Fibroblast of the conjunctiva (primary cell): ENCODE measurements around the gene ALDOA.
"Not testable (repeated sequence)": the region's sequence is repeated elsewhere in the genome, so short reads cannot be mapped to it uniquely, and the experiment has no call there.

Experiments
- DNase-seq: peaks from one replicate; pipeline ENCODE4 v3.0.0-alpha.2; 2010; ENCODE audit warnings: low read depth

ALDOA gene

DNA sequence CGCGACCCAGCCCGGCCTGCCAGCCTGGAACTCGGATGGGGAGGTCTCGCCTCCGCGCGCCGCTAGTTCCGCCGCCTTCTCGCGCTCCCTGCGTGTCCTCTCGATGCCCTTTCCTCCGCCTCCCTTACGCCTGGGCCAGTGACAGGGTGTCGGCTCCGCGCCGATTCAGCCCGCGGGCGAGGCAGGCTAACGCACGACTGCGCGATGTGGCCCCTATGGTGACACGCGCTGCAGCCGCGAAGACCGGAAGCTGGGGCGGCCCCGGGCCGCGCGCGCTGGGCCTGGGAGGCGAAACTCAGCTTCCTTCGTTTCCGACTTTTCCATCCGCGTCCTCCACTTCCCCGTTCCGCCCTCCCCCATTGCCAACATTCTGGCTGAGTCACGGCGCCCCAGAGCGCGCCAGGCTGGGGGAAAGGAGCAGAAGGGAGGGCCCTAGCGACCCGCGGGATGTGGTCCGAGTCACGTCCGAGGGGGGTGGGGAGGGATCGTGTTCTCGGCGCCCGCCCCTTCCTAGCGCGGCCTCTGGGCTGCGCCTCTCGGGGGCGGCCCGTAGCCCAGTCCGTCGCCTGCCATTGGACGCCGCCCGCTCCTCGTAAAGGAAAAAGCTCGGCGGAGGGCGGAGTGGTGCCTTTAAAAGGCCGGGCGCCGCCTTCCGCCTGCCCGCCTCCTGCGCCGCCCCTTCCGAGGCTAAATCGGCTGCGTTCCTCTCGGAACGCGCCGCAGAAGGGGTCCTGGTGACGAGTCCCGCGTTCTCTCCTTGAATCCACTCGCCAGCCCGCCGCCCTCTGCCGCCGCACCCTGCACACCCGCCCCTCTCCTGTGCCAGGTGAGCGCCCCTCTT is at the start of gene ALDOA:
Gene ALDOA (plus strand): TSS at position 659 of the 841 bp plus-strand sequence. CDS start 1,138 bp downstream, outside the sequence.
- peak; percentile 98 for DNase-seq

GRCh38 chr16:30016555-30017276 is 48.8 kb upstream of the ALDOA start:
- no peak for DNase-seq

- DNase-seq = no peak
Observed at GRCh38 chr16:30017277-30017656, 48.3 kb upstream of the ALDOA start.

DNA sequence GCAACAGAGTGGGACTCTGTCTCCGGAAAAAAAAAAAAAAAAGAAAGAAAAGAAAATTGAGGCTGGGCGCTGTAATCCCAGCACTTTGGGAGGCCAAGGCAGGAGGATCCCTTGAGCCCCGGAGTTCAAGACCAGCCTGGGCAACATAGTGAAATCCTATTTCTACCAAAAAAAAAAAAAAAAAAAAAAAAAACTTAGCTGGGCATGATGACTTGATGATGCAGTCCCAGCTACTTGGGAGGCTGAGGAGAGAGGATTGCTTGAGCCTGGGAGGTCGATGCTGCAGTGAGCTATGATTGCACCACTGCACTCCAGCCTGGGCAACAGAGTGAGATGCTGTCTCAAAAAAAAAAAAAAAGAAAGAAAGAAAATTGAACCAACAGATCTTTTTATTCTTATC is 47.6 kb upstream of the ALDOA start:
- not testable (repeated sequence) for DNase-seq

DNA sequence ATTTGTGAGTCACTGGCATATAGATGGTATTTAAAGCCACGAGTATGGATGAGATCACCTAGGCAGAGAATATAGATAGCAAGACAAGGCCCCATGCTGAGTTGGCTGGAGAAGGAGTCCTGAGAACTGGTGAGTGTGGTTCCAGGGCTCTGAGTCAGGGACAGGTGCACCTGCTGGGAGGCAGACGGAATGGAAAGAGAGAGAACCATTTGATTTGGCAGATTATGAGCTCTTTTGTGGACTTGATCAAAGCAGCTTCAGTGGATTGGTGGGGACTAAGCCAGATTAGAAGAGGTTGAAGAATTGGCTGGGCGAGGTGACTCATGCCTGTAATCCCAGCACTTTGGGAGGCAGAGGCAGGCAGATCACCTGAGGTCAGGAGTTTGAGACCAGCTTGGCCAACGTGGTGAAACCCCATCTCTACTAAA is 46.8 kb upstream of the ALDOA start:
- no peak for DNase-seq

- DNase-seq = no peak
Observed at GRCh38 chr16:30022887-30023286, 42.7 kb upstream of the ALDOA start, which contains the start of gene C16orf92. Gene C16orf92, plus strand, starts transcription at chr16:30023198. Its CDS starts 143 bp downstream, at chr16:30023341.

- DNase-seq = no peak
Observed at GRCh38 chr16:30023586-30023985, 42.0 kb upstream of the ALDOA start.

GRCh38 chr16:30024451-30024850 is 41.1 kb upstream of the ALDOA start:
- DNase-seq = no peak

- DNase-seq = no peak
Observed at GRCh38 chr16:30025156-30025555, 40.4 kb upstream of the ALDOA start.

DNA sequence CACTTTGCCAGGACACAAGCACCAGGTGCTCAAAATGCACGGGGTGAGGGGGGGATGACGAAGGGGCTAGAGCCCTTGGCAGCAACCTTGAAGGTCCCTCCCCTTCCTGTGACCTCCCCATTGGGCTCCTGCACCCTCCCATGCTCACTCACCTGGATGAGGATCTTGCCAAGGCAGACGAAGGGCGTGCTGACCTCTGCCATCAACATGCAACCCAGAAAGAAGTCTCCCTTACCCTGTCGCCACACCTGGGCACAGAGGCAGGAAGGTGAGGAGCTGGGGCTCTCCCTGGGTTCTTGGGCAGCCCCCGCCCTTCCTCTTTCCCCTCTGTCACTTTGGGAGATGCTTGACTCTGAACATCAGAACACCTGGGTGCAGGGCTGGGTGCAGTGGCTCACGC is 40.0 kb upstream of the ALDOA start:
- no peak for DNase-seq

DNA sequence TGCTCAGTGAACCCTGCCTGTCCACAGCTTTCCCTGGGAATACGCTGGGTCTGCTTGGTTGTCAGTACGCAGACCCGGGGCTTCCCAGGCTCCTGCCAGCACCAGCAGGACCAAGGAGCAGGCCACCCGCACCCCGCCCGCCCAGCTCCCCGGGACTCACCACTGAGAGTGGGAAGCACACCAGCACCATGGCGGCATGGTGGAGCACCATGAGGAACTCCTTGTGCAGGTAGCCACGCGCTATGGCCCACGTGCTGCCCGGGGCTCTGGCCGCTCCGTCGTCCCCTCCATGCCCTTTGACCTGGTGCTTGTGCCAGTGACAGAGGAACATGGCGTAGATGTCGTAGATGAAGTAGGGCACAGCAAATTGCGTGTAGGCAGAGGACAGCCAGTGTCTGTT is 39.1 kb upstream of the ALDOA start:
- DNase-seq = no peak

GRCh38 chr16:30027588-30028437 is 37.7 kb upstream of the ALDOA start:
- DNase-seq = no peak

DNA sequence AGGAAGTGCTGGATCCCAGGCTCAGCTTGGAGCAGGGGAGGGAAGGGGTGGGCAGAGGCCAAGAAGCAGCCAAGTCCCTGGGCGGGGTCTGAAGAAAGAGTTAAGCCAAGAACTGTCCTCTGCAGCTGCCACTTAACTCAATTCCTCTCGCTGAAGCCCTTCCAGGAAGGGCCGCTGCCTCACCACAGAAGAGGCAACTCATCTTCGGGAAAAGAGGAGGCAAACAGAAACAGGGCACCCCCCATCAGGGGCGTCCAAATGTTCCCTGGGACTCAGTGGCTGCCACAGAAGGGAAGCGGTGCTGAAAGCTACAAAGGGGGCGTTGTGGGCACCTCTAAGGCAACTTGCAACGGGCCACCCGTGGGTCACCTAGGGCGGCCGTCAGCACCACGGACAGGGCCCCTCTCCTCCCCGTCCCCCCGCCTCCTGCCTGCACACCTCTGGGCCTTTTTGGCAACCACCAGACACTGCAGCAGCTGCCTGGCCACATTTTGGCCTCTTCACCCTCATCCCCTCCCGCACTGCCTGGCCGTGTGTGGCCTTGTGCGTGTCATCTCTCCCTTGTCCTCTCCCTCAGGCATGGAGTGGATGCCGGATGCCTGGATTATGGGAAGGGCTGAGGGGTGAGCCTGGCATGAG is 37.0 kb upstream of the ALDOA start:
- DNase-seq = no peak

DNA sequence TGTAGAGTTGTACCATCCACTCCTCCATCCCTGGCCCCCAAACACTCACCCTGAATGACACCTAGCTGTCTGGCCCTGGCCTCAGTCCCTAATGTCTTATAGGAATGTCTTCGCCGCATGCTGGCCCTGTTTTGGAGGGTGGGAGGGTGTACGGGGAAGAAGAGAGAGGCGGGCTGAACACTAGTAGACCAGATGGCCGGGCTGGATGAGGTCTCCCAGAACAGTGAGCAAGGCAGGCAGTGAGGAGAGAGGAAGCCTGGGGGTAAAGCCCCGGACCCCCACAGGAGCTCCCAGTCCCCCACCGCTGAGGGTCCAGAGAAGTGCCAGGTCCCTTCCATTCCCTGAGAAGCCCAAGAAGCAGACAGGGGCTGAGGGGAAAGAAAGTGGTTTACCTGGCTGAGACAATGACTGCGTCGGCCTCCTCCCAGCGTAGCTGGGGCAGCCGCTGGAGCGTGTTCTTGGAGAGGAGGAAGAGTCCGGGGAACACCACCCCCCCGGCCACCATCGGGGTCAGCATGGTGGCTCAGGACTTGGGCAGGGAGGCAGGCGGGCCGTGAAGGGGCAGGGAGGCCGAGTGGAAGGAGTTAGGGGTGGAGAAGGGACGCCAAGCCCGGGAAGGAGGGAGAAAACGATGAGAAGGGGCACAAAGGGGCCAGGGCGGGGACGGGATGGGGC is 35.4 kb upstream of the ALDOA start:
- DNase-seq = no peak

DNA sequence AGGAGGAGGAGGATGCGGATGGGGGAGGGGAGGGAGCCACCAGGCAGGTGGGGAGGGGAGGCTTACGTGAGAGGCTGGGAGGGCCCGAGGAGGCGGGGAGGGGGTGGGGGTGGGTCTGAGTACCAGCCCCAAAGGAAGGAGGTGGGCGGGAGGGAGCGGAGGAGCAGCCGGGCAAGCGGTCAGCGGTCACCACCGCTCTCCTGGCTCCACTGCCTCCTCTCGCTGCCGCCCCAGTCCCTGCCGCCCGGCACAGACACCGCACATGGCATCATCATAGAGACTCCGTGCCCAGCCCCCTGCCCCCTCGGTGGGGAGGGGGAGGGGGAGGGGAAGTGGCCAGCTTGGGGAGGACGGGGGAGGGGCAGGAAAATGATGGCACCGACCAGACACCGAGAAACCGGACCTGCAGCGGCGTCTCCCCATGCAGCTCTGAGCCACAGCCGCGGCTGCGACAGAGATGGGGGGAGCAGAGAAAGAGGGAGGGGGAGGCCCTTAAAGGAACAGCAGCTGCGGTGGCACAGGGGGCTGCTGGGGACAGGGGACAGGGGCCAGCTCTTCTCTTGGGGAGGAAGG is 34.6 kb upstream of the ALDOA start, which contains the start of gene TLCD3B:
Gene TLCD3B (minus strand): TSS at position 431 of the 573 bp plus-strand sequence. CDS start 744 bp downstream, outside the sequence.
- DNase-seq = no peak

DNA sequence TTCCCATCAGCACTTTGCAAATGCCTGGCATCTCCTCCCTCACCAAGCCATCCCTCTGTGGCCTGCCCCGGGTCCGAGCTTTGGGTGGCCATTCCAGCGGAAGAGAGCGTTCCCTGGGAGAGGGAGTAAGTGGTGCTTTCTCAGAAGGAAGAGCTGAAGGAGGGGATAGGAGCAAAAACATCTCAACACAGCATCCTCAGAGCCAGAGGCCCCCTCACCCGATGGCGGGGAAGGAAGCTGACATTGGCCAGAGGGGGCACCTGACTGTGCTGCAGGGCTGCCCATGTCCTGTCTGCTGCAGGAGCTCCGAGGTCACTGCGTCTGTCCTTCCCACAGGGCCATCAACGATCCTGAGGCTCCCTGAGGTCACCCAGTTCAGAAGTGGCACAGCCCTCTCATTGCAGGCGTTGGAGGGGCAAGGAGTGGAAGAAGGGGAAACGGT is 34.1 kb upstream of the ALDOA start:
- no peak for DNase-seq

DNA sequence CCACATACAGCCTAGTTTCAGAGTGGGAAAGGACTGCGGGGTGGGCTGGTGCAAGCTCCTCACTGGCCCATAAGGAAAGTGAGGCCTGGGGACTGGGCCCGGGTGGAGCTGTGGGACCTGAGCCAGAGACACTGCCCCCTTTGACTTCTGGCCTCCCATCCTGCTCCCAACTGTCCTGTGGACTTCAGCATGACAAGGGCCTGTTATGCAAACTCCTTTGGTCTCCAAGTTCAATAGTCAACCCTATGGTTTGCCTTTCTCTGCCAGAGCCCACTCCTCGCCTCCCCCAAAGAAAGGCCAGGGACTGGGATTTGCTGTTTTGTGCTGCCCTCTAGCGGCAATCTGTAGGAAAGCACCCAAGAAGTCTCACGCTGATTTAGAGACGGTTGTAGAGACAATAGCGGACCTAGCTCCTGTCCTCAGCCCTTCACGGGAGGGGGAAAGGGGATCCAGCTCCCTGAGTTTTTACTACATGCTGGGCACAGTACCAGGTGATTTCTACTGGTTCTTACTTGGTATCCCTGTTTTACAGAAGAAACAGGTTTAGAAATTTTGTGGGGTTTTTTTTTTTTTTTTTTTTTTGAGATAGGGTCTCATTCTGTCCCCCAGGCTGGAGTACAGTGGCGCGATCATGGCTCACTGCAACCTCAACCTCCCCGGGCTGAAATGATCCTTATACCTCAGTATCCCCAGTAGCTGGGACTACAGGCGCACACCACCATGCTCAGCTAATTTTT is 33.3 kb upstream of the ALDOA start:
- peak; percentile 55 for DNase-seq

- DNase-seq = no peak
Observed at GRCh38 chr16:30033270-30033669, 32.3 kb upstream of the ALDOA start.

- no peak for DNase-seq
Observed at GRCh38 chr16:30040221-30040620, 25.3 kb upstream of the ALDOA start.

DNA sequence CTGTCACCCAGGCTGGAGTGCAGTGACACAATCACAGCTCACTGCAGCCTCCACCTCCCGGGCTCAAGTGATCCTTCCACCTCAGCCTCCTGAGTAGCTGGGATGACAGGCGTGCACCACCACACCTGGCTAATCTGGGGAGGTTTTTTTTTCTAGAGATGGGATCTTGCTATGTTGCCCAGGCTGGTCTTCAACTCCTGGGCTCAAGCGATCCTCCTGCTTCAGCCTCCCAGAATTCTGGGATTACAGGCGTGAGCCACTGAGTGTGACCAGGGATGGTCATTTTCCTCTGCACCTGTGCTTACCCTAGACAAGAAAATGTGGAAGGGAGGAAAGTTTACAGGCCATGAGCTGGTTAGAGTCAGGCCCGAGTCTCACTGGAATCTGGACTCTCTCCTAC is 24.9 kb upstream of the ALDOA start:
- DNase-seq = not testable (repeated sequence)
